Measurements from ENCODE around the gene NUDT4. TPM values are rescaled to one million over a fixed set of nuclear protein-coding genes. Genes with fewer than 3 reads are reported as not detected.

NUDT4 gene
- total RNA-seq, 3 donors from 2014 or later (not counting 1 experiment from before 2014, with no cell fraction given), result 51.6 to 61.5 (median 52.2) TPM

GRCh38 chr12:93402333-93403311, 24.9 kb downstream of the NUDT4 start:
- H3K4me3 Mint-ChIP-seq, result no peak overlapping the region
- 91% methylated on average over 10 of the region's 11 CpGs for WGBS (ENCODE audit: insufficient coverage)
- peaks cover 21% of the 10 kb centered on the region for H3K36me3 ChIP-seq (ENCODE audit: control insufficient read depth, insufficient read depth, low read length)
- H3K4me3 ChIP-seq (ENCODE audit: low read length), result no peak overlapping the region
- H3K9me3 Mint-ChIP-seq, result no peaks in the 10 kb centered on the region
- no peaks in the 10 kb centered on the region for H3K9me3 ChIP-seq (ENCODE audit: control insufficient read depth, insufficient read depth, low read length)
- H3K27me3 ChIP-seq (ENCODE audit: control insufficient read depth, insufficient read depth, low read length), result no peaks in the 10 kb centered on the region
- H3K36me3 Mint-ChIP-seq, result no peaks in the 10 kb centered on the region
- TF ChIP-seq, protein P1, sequence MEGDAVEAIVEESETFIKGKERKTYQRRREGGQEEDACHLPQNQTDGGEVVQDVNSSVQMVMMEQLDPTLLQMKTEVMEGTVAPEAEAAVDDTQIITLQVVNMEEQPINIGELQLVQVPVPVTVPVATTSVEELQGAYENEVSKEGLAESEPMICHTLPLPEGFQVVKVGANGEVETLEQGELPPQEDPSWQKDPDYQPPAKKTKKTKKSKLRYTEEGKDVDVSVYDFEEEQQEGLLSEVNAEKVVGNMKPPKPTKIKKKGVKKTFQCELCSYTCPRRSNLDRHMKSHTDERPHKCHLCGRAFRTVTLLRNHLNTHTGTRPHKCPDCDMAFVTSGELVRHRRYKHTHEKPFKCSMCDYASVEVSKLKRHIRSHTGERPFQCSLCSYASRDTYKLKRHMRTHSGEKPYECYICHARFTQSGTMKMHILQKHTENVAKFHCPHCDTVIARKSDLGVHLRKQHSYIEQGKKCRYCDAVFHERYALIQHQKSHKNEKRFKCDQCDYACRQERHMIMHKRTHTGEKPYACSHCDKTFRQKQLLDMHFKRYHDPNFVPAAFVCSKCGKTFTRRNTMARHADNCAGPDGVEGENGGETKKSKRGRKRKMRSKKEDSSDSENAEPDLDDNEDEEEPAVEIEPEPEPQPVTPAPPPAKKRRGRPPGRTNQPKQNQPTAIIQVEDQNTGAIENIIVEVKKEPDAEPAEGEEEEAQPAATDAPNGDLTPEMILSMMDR (IDR thresholded peaks at IDR 0.05), result no peak
- no peak overlapping the region for H3K27ac ChIP-seq (ENCODE audit: low read length)
- intact Hi-C loops (cut with micrococcal nuclease), result no loop called here
- ATAC-seq, result no peak
- H3K4me1 ChIP-seq (ENCODE audit: control insufficient read depth, insufficient read depth, low read length), result no peaks in the 10 kb centered on the region
- no peaks in the 10 kb centered on the region for H3K27me3 Mint-ChIP-seq (ENCODE audit: low read depth in 2 of 2)
- no peak overlapping the region for H3K27ac Mint-ChIP-seq
- H3K4me1 Mint-ChIP-seq, result no peaks in the 10 kb centered on the region
- no peak for DNase-seq

GRCh38 chr12:93403988-93404803, 26.5 kb downstream of the NUDT4 start:
- no peaks in the 10 kb centered on the region for H3K27me3 Mint-ChIP-seq (ENCODE audit: low read depth in 2 of 2)
- 100% methylated on average over 6 of the region's 7 CpGs for WGBS (ENCODE audit: insufficient coverage)
- no peaks in the 10 kb centered on the region for H3K36me3 Mint-ChIP-seq
- no peaks in the 10 kb centered on the region for H3K9me3 Mint-ChIP-seq
- no peak overlapping the region for H3K4me3 Mint-ChIP-seq
- ATAC-seq, result no peak
- H3K4me1 Mint-ChIP-seq, result no peaks in the 10 kb centered on the region
- Histone ChIP-seq H3K4me3 (ENCODE audit: low read length) (no peak overlapping the region), H3K9me3 (ENCODE audit: control insufficient read depth, insufficient read depth, low read length) (no peaks in the 10 kb centered on the region), H3K36me3 (ENCODE audit: control insufficient read depth, insufficient read depth, low read length) (peaks cover 21% of the 10 kb centered on the region), H3K4me1 (ENCODE audit: control insufficient read depth, insufficient read depth, low read length) (no peaks in the 10 kb centered on the region), H3K27ac (ENCODE audit: low read length) (no peak overlapping the region), H3K27me3 (ENCODE audit: control insufficient read depth, insufficient read depth, low read length) (no peaks in the 10 kb centered on the region)
- H3K27ac Mint-ChIP-seq, result peak overlapping the region; percentile 13 to 61
- DNase-seq, result no peak
- TF ChIP-seq, protein P1 (IDR thresholded peaks at IDR 0.05), result no peak
- intact Hi-C loops (cut with micrococcal nuclease), result no loop called here

DNA sequence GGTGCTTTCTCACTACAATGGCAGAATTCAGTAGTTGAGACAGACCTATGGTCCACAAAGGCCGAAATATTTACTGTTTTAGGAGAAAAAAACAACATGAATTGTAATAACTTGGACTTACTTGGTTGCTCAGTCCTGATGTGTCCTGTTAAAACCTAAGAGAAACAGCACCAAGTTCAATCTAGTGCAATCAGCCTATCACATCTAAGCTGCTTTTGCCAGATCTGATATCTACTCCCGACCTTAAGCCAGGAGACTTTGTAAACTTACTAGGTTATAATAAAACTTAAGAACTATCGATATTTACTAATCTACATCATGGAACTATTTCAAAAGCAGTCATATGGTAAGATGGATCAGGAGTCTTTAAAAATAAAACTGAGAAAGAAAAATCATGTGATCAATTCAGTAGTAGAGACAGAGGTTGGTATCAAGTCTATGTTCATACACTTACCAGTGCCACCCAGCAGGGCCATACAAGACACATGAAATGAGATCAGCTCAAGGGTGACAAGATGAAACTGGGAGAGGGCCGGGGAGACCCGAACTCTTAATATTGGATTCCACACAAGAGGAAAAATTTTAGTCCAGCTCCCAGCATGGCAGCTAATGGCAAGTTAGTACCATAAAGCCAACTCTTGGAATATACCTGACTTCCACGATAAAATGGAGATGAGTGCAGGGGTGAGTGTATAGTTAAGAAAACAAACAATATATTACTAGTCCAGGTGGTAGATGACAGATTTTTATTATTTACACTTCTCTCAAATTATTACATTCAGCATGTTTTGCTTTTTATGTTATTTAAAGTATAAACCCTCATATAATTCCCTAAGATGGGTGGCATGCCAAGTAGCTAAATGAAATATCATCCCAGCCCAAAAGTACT, 27.5 kb downstream of the NUDT4 start:
- no peaks in the 10 kb centered on the region for H3K27me3 ChIP-seq (ENCODE audit: control insufficient read depth, insufficient read depth, low read length)
- H3K4me3 ChIP-seq (ENCODE audit: low read length), result no peak overlapping the region
- WGBS (ENCODE audit: insufficient coverage), result 97% methylated on average over 4 of the region's 6 CpGs
- intact Hi-C loops (cut with micrococcal nuclease), result no loop called here
- ATAC-seq (peak in 1 of 3 donors; percentile 18), DNase-seq (no peak)
- H3K9me3 ChIP-seq (ENCODE audit: control insufficient read depth, insufficient read depth, low read length), result no peaks in the 10 kb centered on the region
- Mint-ChIP-seq H3K9me3 (no peaks in the 10 kb centered on the region), H3K36me3 (no peaks in the 10 kb centered on the region), H3K27ac (peak overlapping the region; percentile 13 to 61), H3K4me1 (no peaks in the 10 kb centered on the region), H3K27me3 (ENCODE audit: low read depth in 2 of 2) (no peaks in the 10 kb centered on the region), H3K4me3 (no peak overlapping the region)
- H3K4me1 ChIP-seq (ENCODE audit: control insufficient read depth, insufficient read depth, low read length), result no peaks in the 10 kb centered on the region
- H3K27ac ChIP-seq (ENCODE audit: low read length), result no peak overlapping the region
- TF ChIP-seq, protein P1 (IDR thresholded peaks at IDR 0.05), result no peak
- peaks cover 28% of the 10 kb centered on the region for H3K36me3 ChIP-seq (ENCODE audit: control insufficient read depth, insufficient read depth, low read length)
